ENCODE data around the gene RBM20.

DNA sequence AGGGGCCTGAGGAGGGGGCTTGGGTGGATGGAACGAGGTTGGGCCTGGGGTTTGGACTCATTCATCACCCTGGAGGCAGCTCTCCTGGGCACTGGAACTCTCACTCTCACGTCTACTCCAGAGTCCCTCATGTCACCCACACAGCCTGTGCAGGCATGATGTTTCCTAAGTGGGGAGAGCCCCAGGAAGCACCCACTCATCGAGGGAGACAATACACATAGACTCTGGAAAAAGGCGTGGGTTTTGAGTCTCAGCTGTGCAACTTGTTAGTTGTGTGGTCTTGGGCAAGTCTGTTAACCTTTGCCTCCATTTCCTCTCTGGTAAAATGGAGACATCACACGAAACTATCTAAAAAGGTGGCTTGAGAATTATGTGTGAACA, 25.9 kb upstream of the RBM20 start:
- TF ChIP-seq CTCF (IDR thresholded peaks at IDR 0.05) (no peak), POLR2A (IDR thresholded peaks at IDR 0.05) (no peak)

All from sigmoid colon (tissue), 3 donors.